Uterus (tissue), 2 donors: Measurements from ENCODE around the gene PCDH10.

Source experiments
- POLR2A ChIP-seq, 2 donors: fragments of 450-650 bp; IDR thresholded peaks; one replicate each; pipeline ENCODE4 v1.6.1; 2016; ENCODE audit warnings: antibody characterized with exemption in 2 of 2, mild to moderate bottlenecking in 1 of 2, moderate library complexity in 1 of 2
- TF ChIP-seq, protein P1 (sequence below), 4 experiments: fragments of 200-600 bp in 2 of 4; fragments of 450-650 bp in 2 of 4; sonication (generic) in 2 of 4; IDR thresholded peaks; one replicate each; pipeline ENCODE4 v1.5.1; 2016 to 2019; ENCODE audit warnings: antibody characterized with exemption in 4 of 4, mild to moderate bottlenecking in 2 of 4, moderate library complexity in 1 of 4

DNA sequence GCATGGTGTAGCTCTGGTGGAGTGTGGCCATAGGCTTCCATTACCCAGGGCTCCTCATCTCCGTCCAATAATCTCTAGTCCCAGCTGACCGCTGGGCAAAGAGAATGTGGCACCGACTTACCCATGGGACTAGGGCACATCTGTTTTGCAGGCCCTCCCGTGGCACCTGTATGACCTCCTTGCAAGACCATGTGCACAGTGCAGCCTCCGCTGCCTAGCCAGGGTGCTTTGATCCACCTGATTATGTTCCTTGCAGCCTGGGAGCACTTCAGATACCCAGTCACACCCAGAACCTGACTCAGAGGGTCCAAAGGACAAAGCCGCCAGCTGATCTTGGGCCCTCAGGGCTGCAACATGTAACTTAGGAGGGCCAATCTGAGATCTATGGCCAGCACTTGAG is 84.8 kb downstream of the PCDH10 start:
- TF ChIP-seq, protein P1, sequence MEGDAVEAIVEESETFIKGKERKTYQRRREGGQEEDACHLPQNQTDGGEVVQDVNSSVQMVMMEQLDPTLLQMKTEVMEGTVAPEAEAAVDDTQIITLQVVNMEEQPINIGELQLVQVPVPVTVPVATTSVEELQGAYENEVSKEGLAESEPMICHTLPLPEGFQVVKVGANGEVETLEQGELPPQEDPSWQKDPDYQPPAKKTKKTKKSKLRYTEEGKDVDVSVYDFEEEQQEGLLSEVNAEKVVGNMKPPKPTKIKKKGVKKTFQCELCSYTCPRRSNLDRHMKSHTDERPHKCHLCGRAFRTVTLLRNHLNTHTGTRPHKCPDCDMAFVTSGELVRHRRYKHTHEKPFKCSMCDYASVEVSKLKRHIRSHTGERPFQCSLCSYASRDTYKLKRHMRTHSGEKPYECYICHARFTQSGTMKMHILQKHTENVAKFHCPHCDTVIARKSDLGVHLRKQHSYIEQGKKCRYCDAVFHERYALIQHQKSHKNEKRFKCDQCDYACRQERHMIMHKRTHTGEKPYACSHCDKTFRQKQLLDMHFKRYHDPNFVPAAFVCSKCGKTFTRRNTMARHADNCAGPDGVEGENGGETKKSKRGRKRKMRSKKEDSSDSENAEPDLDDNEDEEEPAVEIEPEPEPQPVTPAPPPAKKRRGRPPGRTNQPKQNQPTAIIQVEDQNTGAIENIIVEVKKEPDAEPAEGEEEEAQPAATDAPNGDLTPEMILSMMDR (IDR thresholded peaks at IDR 0.05), result no peak
- no peak for TF ChIP-seq POLR2A (IDR thresholded peaks at IDR 0.05)
